HL-60 (cell line): ENCODE results near the gene LARP1B.

Source experiments
- DNase-seq, 2 experiments: peaks; one replicate each; pipeline ENCODE4 v3.0.0-alpha.2; 2010 to 2020; ENCODE audit warnings: low read depth in 1 of 2, low spot score in 1 of 2
- H3K27ac ChIP-seq: fragments of 250-450 bp; sonication (Bioruptor Pico); replicated peaks from 2 replicates; pipeline ENCODE4 v1.5.1; 2020; ENCODE audit warnings: mild to moderate bottlenecking, moderate library complexity
- H3K27me3 ChIP-seq: fragments of 250-450 bp; sonication (Bioruptor Pico); 2 replicates; pipeline ENCODE4 v1.5.1; 2021; ENCODE audit warnings: mild to moderate bottlenecking, moderate library complexity; ENCODE audit not compliant: insufficient read depth, poor library complexity, severe bottlenecking
- H3K4me3 ChIP-seq: replicated peaks from 2 replicates; pipeline ENCODE4 v1.5.1; 2011; ENCODE audit warnings: mild to moderate bottlenecking, control low read depth, low read length; ENCODE audit not compliant: insufficient read depth
- CTCF ChIP-seq: IDR thresholded peaks from one replicate; pipeline ENCODE4 v1.5.1; 2011; ENCODE audit warnings: low read length, control low read depth, inconsistent platforms; ENCODE audit not compliant: insufficient read depth
- GABPA ChIP-seq: IDR thresholded peaks from 2 replicates; pipeline ENCODE4 v1.6.1; 2012; ENCODE audit warnings: low read depth
- POLR2AphosphoS5 ChIP-seq: IDR thresholded peaks from 2 replicates; pipeline ENCODE4 v1.6.1; 2012; ENCODE audit warnings: low read depth
- SPI1 ChIP-seq: IDR thresholded peaks from 2 replicates; pipeline ENCODE4 v1.6.1; 2012; ENCODE audit warnings: low read depth, mild to moderate bottlenecking, borderline replicate concordance
- TF ChIP-seq, protein P1 (sequence below): IDR thresholded peaks from 2 replicates; pipeline ENCODE4 v1.6.1; 2012; ENCODE audit warnings: low read depth; ENCODE audit not compliant: insufficient replicate concordance

The LARP1B gene

DNA sequence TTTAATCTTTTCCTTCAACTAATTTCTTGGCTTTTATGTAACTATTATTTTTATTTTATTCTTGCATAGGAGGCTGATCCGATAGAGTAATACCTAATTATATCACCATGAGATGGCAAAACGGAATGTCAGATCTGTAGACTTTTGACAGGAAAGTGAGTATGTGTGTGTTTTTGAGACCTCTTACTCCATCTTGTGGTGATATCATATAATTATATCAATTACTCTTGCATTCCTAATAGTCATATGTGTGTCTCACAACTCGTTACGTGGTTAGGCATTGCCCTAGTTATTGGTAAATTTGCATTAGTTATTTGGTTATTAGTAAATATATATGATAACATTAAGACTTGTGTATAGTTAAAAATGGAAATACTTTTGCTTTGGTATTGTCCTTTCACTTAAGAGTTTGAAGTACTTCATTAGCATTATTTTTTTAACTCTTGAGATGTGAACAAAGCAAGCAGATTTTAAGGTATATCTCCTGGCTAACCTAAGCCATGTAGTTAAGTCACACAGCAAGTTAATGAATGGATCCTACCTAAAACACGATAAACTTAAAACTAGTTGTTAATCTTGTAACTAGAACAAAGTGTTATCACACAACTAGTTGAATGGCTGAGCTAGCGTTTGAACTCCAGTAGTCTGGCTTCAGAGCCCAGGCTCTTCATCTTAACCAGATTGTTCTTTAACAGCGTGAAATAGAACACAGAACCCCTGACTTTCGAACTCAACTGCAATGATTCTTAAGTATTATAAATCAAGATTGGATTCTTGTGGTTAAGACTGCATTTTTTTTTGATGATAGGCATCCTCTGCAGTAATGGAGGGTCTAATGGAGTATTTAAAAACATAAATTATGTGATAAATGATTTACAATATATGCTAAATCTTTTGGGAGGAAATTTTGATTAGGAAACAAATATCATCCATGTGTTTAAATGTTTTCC lies 159.4 kb downstream of the LARP1B start:
- H3K27me3 ChIP-seq, result no peaks in the 10 kb centered on the region
- no peak for DNase-seq
- no peak overlapping the region for H3K4me3 ChIP-seq
- H3K27ac ChIP-seq, result no peak overlapping the region
- TF ChIP-seq SPI1, result no peak
- no peak for TF ChIP-seq GABPA
- TF ChIP-seq POLR2AphosphoS5, result no peak
- no peak for TF ChIP-seq CTCF
- TF ChIP-seq, protein P1, sequence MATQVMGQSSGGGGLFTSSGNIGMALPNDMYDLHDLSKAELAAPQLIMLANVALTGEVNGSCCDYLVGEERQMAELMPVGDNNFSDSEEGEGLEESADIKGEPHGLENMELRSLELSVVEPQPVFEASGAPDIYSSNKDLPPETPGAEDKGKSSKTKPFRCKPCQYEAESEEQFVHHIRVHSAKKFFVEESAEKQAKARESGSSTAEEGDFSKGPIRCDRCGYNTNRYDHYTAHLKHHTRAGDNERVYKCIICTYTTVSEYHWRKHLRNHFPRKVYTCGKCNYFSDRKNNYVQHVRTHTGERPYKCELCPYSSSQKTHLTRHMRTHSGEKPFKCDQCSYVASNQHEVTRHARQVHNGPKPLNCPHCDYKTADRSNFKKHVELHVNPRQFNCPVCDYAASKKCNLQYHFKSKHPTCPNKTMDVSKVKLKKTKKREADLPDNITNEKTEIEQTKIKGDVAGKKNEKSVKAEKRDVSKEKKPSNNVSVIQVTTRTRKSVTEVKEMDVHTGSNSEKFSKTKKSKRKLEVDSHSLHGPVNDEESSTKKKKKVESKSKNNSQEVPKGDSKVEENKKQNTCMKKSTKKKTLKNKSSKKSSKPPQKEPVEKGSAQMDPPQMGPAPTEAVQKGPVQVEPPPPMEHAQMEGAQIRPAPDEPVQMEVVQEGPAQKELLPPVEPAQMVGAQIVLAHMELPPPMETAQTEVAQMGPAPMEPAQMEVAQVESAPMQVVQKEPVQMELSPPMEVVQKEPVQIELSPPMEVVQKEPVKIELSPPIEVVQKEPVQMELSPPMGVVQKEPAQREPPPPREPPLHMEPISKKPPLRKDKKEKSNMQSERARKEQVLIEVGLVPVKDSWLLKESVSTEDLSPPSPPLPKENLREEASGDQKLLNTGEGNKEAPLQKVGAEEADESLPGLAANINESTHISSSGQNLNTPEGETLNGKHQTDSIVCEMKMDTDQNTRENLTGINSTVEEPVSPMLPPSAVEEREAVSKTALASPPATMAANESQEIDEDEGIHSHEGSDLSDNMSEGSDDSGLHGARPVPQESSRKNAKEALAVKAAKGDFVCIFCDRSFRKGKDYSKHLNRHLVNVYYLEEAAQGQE, result no peak

- Histone ChIP-seq H3K27ac (no peak overlapping the region), H3K4me3 (no peak overlapping the region), H3K27me3 (no peaks in the 10 kb centered on the region)
- DNase-seq, result no peak
- TF ChIP-seq, protein P1, result no peak
- TF ChIP-seq CTCF (no peak), GABPA (no peak), SPI1 (no peak), POLR2AphosphoS5 (no peak)
Observed at GRCh38 chr4:128221586-128221985, 160.5 kb downstream of the LARP1B start.

DNA sequence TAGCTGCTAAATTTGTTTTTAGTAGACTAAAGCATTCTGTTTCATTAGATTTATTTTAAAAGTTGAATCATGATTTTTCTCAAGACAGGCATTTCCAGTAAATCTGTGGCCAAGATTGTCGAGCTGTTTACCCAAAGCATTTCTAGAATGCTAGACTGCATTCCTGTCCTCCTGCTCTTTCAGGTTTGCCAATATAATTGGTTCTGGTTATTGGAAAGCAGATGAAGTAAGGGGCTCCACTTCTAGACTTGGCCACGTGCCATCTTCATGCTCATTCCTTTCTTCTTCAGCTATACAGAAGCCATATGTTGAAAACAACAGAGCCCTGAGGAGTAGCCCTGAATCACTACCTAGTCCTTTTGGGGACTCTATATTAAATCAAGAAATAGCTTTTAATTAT lies 164.0 kb downstream of the LARP1B start:
- no peak for DNase-seq
- Histone ChIP-seq H3K27ac (no peak overlapping the region), H3K27me3 (no peaks in the 10 kb centered on the region), H3K4me3 (no peak overlapping the region)
- TF ChIP-seq POLR2AphosphoS5 (no peak), CTCF (no peak), SPI1 (no peak), GABPA (no peak)
- TF ChIP-seq, protein P1, result no peak
